KMS-11 (cell line): ENCODE measurements around the gene AMDHD2.

ENCODE experiments used
- H2AFZ ChIP-seq: fragments of 200-600 bp; sonication (generic); 2 replicates; pipeline ENCODE4 v1.6.1; 2016; ENCODE audit warnings: antibody characterized with exemption, mixed run types, low read depth
- H3K27ac ChIP-seq: fragments of 200-600 bp; sonication (generic); 2 replicates; pipeline ENCODE4 v1.6.1; 2016; ENCODE audit warnings: mild to moderate bottlenecking, mixed run types
- H3K27me3 ChIP-seq: fragments of 200-600 bp; sonication (generic); 2 replicates; pipeline ENCODE4 v1.6.1; 2017; ENCODE audit warnings: mild to moderate bottlenecking, low read depth, mixed run types, moderate library complexity; ENCODE audit not compliant: insufficient read depth
- H3K36me3 ChIP-seq: fragments of 200-600 bp; sonication (generic); 2 replicates; pipeline ENCODE4 v1.6.1; 2017; ENCODE audit warnings: mild to moderate bottlenecking, mixed run types; ENCODE audit not compliant: insufficient read depth
- H3K4me1 ChIP-seq: fragments of 200-600 bp; sonication (generic); 2 replicates; pipeline ENCODE4 v1.6.1; 2016; ENCODE audit warnings: mild to moderate bottlenecking, low read depth, mixed run types; ENCODE audit not compliant: poor library complexity, severe bottlenecking
- H3K4me2 ChIP-seq: fragments of 200-600 bp; sonication (generic); 2 replicates; pipeline ENCODE4 v1.7.0; 2016; ENCODE audit warnings: mild to moderate bottlenecking, mixed run types
- H3K4me3 ChIP-seq: fragments of 200-600 bp; sonication (generic); IDR thresholded peaks from 2 replicates; pipeline ENCODE4 v1.6.1; 2017; ENCODE audit warnings: low read depth, low read length, mixed read lengths; ENCODE audit not compliant: insufficient read depth
- H3K79me2 ChIP-seq: fragments of 200-600 bp; sonication (generic); 2 replicates; pipeline ENCODE4 v1.6.1; 2016; ENCODE audit warnings: low read depth, mixed run types; ENCODE audit not compliant: insufficient read depth
- H3K9ac ChIP-seq: fragments of 200-600 bp; sonication (generic); 2 replicates; pipeline ENCODE4 v1.6.1; 2016; ENCODE audit warnings: mild to moderate bottlenecking, mixed run types
- H4K20me1 ChIP-seq: fragments of 200-600 bp; sonication (generic); 2 replicates; pipeline ENCODE4 v1.6.1; 2016; ENCODE audit warnings: mild to moderate bottlenecking, mixed run types; ENCODE audit not compliant: insufficient read depth
- TF ChIP-seq, protein P1 (sequence below): fragments of 200-600 bp; sonication (generic); conservative IDR thresholded peaks from 2 replicates; pipeline ENCODE4 v1.6.1; 2017; ENCODE audit warnings: low read depth, mild to moderate bottlenecking, antibody characterized with exemption, low read length, moderate library complexity, mixed read lengths

The AMDHD2 gene

DNA sequence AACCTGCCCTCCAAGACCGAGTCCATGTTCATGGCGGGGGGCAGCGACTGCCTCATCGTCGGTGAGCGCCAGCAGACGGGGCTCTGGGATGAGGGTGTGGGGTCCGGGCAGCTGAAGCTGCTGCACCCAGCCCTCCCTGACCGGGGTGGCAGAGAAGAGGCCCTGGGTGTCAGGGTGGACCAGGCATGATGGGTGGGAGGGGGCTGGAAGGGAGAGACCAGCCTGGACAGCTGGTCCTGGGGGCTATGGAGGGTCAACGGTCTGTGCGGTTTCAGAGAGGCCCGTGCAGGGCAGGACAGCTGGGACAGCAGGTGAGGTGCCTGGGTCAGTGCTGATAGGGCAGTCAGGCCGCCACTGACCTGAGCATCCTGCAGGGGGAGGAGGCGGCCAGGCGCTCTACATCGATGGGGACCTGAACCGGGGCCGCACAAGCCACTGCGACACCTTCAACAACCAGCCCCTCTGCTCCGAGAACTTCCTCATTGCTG lies 19.7 kb upstream of the AMDHD2 start:
- no peak overlapping the region for H3K4me3 ChIP-seq
- no peak overlapping the region for H3K9ac ChIP-seq
- H3K4me2 ChIP-seq, result no peak overlapping the region
- H3K79me2 ChIP-seq, result no peaks in the 10 kb centered on the region
- H4K20me1 ChIP-seq, result no peaks in the 10 kb centered on the region
- H3K36me3 ChIP-seq, result no peaks in the 10 kb centered on the region
- H2AFZ ChIP-seq, result no peak overlapping the region
- TF ChIP-seq, protein P1, sequence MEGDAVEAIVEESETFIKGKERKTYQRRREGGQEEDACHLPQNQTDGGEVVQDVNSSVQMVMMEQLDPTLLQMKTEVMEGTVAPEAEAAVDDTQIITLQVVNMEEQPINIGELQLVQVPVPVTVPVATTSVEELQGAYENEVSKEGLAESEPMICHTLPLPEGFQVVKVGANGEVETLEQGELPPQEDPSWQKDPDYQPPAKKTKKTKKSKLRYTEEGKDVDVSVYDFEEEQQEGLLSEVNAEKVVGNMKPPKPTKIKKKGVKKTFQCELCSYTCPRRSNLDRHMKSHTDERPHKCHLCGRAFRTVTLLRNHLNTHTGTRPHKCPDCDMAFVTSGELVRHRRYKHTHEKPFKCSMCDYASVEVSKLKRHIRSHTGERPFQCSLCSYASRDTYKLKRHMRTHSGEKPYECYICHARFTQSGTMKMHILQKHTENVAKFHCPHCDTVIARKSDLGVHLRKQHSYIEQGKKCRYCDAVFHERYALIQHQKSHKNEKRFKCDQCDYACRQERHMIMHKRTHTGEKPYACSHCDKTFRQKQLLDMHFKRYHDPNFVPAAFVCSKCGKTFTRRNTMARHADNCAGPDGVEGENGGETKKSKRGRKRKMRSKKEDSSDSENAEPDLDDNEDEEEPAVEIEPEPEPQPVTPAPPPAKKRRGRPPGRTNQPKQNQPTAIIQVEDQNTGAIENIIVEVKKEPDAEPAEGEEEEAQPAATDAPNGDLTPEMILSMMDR, result no peak
- H3K27ac ChIP-seq, result no peak overlapping the region
- no peaks in the 10 kb centered on the region for H3K27me3 ChIP-seq
- no peaks in the 10 kb centered on the region for H3K4me1 ChIP-seq

DNA sequence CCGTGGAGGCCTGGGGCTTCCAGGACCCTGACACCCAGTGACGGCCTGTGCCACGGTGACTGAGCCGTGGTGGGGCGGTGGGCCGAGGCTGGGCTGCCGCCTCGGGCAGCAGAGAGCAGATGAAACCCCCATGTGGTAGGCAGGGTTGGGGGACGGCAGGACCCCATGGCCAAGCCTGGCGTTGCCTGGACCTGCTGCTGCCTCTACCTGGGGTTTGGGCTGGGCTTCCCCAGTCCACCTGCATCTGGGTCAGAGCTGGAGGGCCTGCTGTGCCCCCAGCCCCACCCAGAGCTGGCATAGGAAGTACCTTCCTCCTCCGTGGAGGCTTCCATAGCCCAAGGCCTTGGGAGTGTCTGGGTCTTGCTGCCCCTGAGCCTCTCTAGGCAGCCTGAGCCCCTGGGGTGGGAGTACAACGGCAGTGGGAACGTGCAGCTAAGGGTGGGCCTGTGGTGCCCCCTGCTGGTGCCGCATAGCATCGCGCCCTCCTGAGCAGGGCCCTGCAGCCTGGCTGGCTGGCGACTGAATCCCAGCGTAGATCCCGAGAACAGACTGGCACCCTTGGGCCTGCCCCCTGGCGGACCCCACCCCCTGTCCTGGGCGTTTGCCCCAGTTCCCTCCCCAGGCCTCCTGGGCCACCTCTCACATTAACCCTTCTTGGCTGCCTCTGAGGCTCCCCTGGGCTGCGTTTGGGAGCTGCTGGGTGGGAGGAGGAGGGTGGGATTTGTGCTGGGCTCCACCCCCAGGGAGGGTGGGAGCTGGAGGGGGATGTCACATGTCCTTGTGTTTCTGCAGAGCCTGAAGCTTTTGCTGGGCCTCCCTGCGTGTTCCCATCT lies 19.0 kb upstream of the AMDHD2 start:
- no peaks in the 10 kb centered on the region for H3K36me3 ChIP-seq
- H3K4me3 ChIP-seq, result no peak overlapping the region
- H3K4me1 ChIP-seq, result no peaks in the 10 kb centered on the region
- TF ChIP-seq, protein P1, result peak; percentile 96
- no peaks in the 10 kb centered on the region for H3K79me2 ChIP-seq
- no peak overlapping the region for H2AFZ ChIP-seq
- no peaks in the 10 kb centered on the region for H3K27me3 ChIP-seq
- H3K4me2 ChIP-seq, result no peak overlapping the region
- no peak overlapping the region for H3K27ac ChIP-seq
- no peak overlapping the region for H3K9ac ChIP-seq
- no peaks in the 10 kb centered on the region for H4K20me1 ChIP-seq

DNA sequence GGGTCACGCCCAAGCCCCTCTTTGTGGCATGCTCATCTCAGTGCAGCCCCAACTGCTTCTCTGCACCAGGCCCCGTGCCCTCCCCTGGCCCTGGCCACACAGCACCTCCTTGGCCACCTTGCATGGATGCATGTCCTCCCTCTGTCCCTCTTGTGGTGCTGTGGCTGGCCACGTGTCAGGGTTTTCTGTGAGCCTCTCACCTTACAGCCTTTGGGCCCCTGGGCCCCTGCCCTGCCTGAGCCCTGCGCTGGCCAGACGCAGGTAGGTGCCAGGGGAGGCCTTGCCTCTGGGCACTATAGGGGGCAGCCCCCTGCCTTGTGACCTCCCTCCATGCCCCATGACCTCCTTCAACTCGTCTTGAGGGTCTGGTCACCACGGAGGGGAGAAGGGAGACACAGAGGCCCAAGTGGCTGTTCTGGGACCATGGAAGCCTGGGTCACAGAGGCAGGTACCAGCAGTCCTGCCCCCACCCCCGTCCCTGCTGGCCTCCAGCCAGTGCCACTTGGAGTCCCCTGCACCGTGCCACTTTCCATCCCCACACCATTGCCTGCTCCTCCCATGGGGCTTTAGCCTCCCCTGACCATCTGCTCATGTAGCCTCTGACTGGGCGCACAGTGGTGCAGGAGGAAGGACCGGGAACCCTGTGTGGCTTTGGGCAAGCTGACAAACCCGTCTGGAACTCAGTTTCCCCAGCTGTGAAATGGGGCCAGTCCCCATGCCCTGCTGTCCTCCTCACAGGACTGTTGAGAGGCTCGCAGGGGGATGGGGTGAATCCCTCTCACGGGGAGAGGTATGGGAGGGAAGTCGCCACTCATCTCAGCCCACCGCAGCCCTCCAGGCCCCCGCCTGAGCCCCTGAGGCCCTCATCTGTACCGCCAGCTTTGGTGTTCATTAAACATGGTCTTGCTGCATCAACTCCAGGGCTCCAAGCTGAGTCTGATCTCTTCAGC lies 17.9 kb upstream of the AMDHD2 start:
- H3K4me1 ChIP-seq, result no peaks in the 10 kb centered on the region

DNA sequence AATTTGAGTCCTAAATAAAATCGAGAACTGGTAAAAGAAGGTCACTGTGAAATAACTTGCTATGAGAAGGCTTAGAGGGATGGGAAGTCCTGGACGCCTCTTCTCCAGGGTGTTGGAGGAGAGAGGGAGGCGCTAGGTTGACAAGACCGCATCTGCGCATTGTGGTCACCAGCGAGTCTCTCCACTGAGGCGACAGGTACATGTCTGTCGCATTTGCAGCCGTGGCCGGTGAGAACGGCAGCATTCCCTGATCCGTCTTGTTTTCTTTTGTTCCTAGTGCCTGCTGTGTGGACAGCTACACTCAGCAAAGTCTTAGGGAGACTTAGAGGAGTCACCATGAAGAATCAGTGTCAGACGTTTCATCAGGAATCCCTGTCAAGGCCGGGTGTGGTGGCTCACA lies 14.5 kb upstream of the AMDHD2 start:
- Histone ChIP-seq H3K4me1 (peaks cover 16% of the 10 kb centered on the region), H3K79me2 (no peaks in the 10 kb centered on the region), H3K9ac (no peak overlapping the region), H3K27ac (no peak overlapping the region), H3K4me2 (no peak overlapping the region), H3K4me3 (no peak overlapping the region), H3K27me3 (no peaks in the 10 kb centered on the region), H4K20me1 (no peaks in the 10 kb centered on the region), H3K36me3 (no peaks in the 10 kb centered on the region), H2AFZ (no peak overlapping the region)
- TF ChIP-seq, protein P1, result no peak

More for the DNA sequence above, 17.9 kb upstream of the AMDHD2 start:
- no peak overlapping the region for H3K27ac ChIP-seq
- no peaks in the 10 kb centered on the region for H4K20me1 ChIP-seq
- no peaks in the 10 kb centered on the region for H3K27me3 ChIP-seq
- H2AFZ ChIP-seq, result no peak overlapping the region
- no peak overlapping the region for H3K4me3 ChIP-seq
- TF ChIP-seq, protein P1, result no peak
- H3K4me2 ChIP-seq, result no peak overlapping the region
- no peak overlapping the region for H3K9ac ChIP-seq
- no peaks in the 10 kb centered on the region for H3K36me3 ChIP-seq
- no peaks in the 10 kb centered on the region for H3K79me2 ChIP-seq
